Heart right ventricle (tissue), 16 donors: ENCODE results near the gene HBZ. TPM values are rescaled to one million over a fixed set of nuclear protein-coding genes. Genes with fewer than 3 reads are reported as not detected.

ENCODE experiments used
- ATAC-seq, 8 donors: fragments of 200-7000 bp; cut with Tn5 transposase; one replicate each; pipeline ENCODE4 v1.9.1; 2020; ENCODE audit warnings: mild to moderate bottlenecking in 8 of 8, moderate library complexity in 8 of 8, moderate number of reproducible peaks in 1 of 8
- DNase-seq, 2 donors: peaks; one replicate each; pipeline ENCODE4 v3.0.0-alpha.2; 2020
- H3K27ac ChIP-seq, 10 donors: fragments of 200-600 bp; sonication (generic) in 2 of 10; one replicate each; pipeline versions ENCODE4 v1.5.0 to v1.8.0; 2020 to 2022; ENCODE audit warnings: mild to moderate bottlenecking in 3 of 10
- H3K27me3 ChIP-seq, 7 donors: fragments of 200-600 bp; one replicate each; pipeline ENCODE4 v1.8.0; 2021 to 2022; ENCODE audit warnings: mild to moderate bottlenecking in 2 of 7
- H3K36me3 ChIP-seq, 9 donors: fragments of 200-600 bp; sonication (generic) in 1 of 9; one replicate each; pipeline versions ENCODE4 v1.5.0 to v1.8.0; 2020 to 2022; ENCODE audit warnings: mild to moderate bottlenecking in 2 of 9
- H3K4me1 ChIP-seq, 9 donors: fragments of 200-600 bp; sonication (generic) in 1 of 9; one replicate each; pipeline versions ENCODE4 v1.5.0 to v1.8.0; 2020 to 2022; ENCODE audit warnings: mild to moderate bottlenecking in 4 of 9
- H3K4me3 ChIP-seq, 10 donors: fragments of 200-600 bp; sonication (generic) in 2 of 10; one replicate each; pipeline versions ENCODE4 v1.5.0 to v1.8.0; 2020 to 2022; ENCODE audit warnings: mild to moderate bottlenecking in 7 of 10, moderate library complexity in 2 of 10
- H3K9me3 ChIP-seq, 11 donors: fragments of 200-600 bp in 10 of 11; sonication (generic) in 2 of 11; one replicate each; pipeline versions ENCODE4 v1.5.0 to v1.8.0; 2013 to 2022; ENCODE audit warnings: mild to moderate bottlenecking in 2 of 11, control low read depth in 1 of 11, moderate library complexity in 1 of 11
- CTCF ChIP-seq, 9 donors: fragments of 200-600 bp; sonication (generic) in 2 of 9; IDR thresholded peaks; one replicate each; pipeline versions ENCODE4 v1.5.0 to v1.8.0; 2021 to 2022; ENCODE audit warnings: antibody characterized with exemption in 9 of 9, mild to moderate bottlenecking in 5 of 9, moderate library complexity in 1 of 9
- WGBS, 2 donors: extraction: QIAGEN DNeasy Blood & Tissue Kit; methylation state at CpG; one replicate each; pipeline ENCODE4 v1.1.7; 2013; ENCODE audit warnings: inconsistent platforms in 1 of 2; 5-methylcytosine and 5-hydroxymethylcytosine counted together
- intact Hi-C, 10 donors: fragments of 100-400 bp; cut with DNase I; formaldehyde crosslinking; loops; one replicate each; pipeline versions ENCODE4 v1.11.1 to v1.14.2; 2022
- polyA plus RNA-seq, 2 donors: library from polyadenylated mRNA; stranded (reverse); fragments of 200-250 nt; gene quantifications; one replicate each; pipeline ENCODE4 v1.2.3, GENCODE V29; 2013
- total RNA-seq, 10 donors: library from RNA; stranded (reverse); fragmentation: NEBNext Ultra II Directional in 3 of 10; extraction: Animal tissue kit (Norgen Biotek cat#: 25700) in 3 of 10; gene quantifications; one replicate each; pipeline versions ENCODE4 v1.2.1 to v1.2.4, GENCODE V29; 2021 to 2023
- donor health status: Arrhythmogenic right ventricular cardiomyopathy.
- donor health status: ischemic (EF 13 %, LVEDD 7.1; RV severe dilation, severe dysfunction).
- donor health status: healthy with polysubstance abuse.
- donor health status: DM: no; HTN: yes; CAD: no.
- donor health status: DM: no; HTN: no; CAD: no.
- donor health status: ischemic (EF 25% LVEDD 6.9; RV normal size, moderate dysfunction).
- donor health status: ischemic (EF 25% LVEDD 5.7; RV mildly dilated, moderate dysfunction).
- donor health status: healthy.
- donor health status: DM: yes; HTN: yes; CAD: no.
- donor health status: Ischemic cardiomyopathy.
- donor health status: ischemic (EF 35%, LVEDD 5.7; RV mildly dilated, moderate dysfunction).
- donor health status: nonischemic (EF 11% LVEDD 7.7; RV severe dilation, severe dysfunction).
- donor health status: DM: yes; HTN: yes; CAD: no.
- donor health status: PGD.
- donor health status: ischemic (EF 29% LVEDD 5.4; RV normal size, mild dysfunction).
- donor health status: nonischemic (EF 23%, LVEDD 6.1; RV moderate dilation, normal function).

HBZ gene
- total and polyA plus RNA-seq, 12 donors, result 0.14 TPM; not detected in 11

GRCh38 chr16:191831-192230 lies 39.4 kb downstream of the HBZ start:
- no peak overlapping the region for H3K27ac ChIP-seq
- 93% methylated on average over 4 of the region's 4 CpGs for WGBS, 2 donors
- DNase-seq (no peak), ATAC-seq (no peak)
- no peaks in the 10 kb centered on the region for H3K27me3 ChIP-seq
- H3K4me1 ChIP-seq, result no peaks in the 10 kb centered on the region
- no peak for TF ChIP-seq CTCF (IDR thresholded peaks at IDR 0.05)
- H3K4me3 ChIP-seq, result no peak overlapping the region
- no peaks in the 10 kb centered on the region for H3K9me3 ChIP-seq
- intact Hi-C loops, result no loop called here
- peaks cover 6 to 98% (median 79%) of the 10 kb centered on the region in 9 donors for H3K36me3 ChIP-seq

- DNase-seq (no peak), ATAC-seq (no peak)
- Histone ChIP-seq H3K4me1 (no peaks in the 10 kb centered on the region), H3K36me3 (peaks cover 13 to 100% (median 83%) of the 10 kb centered on the region in 9 donors), H3K27ac (no peak overlapping the region), H3K9me3 (no peaks in the 10 kb centered on the region), H3K4me3 (no peak overlapping the region), H3K27me3 (no peaks in the 10 kb centered on the region)
- intact Hi-C loops, result no loop called here
- TF ChIP-seq CTCF (IDR thresholded peaks at IDR 0.05), result no peak
- 95 to 96% methylated on average over 11 of the region's 11 CpGs for WGBS, 2 donors
Measured at GRCh38 chr16:192686-193085, 40.2 kb downstream of the HBZ start.

GRCh38 chr16:193441-193840 lies 41.0 kb downstream of the HBZ start:
- intact Hi-C loops, result no loop called here
- ATAC-seq, result no peak
- H3K27ac ChIP-seq, result no peak overlapping the region
- H3K4me1 ChIP-seq, result no peaks in the 10 kb centered on the region
- no peaks in the 10 kb centered on the region for H3K9me3 ChIP-seq
- H3K27me3 ChIP-seq, result no peaks in the 10 kb centered on the region
- DNase-seq, result no peak
- 92 to 97% methylated on average over 14 of the region's 15 CpGs for WGBS, 2 donors
- TF ChIP-seq CTCF (IDR thresholded peaks at IDR 0.05), result no peak
- H3K36me3 ChIP-seq, result peaks cover 14 to 100% (median 84%) of the 10 kb centered on the region in 9 donors
- H3K4me3 ChIP-seq, result no peak overlapping the region

- 86 to 95% methylated on average over 6 of the region's 6 CpGs for WGBS, 2 donors
- no peak for ATAC-seq
Measured at GRCh38 chr16:194516-194915, 42.1 kb downstream of the HBZ start.

More at GRCh38 chr16:194516-194915, 42.1 kb downstream of the HBZ start:
- DNase-seq, result no peak
- Histone ChIP-seq H3K27me3 (no peaks in the 10 kb centered on the region), H3K4me3 (no peak overlapping the region), H3K4me1 (no peaks in the 10 kb centered on the region), H3K27ac (no peak overlapping the region), H3K36me3 (peaks cover 12 to 100% (median 85%) of the 10 kb centered on the region in 9 donors), H3K9me3 (no peaks in the 10 kb centered on the region)
- intact Hi-C loops, result no loop called here
- no peak for TF ChIP-seq CTCF (IDR thresholded peaks at IDR 0.05)
